ENCODE results near the gene AIG1.
A peak's percentile ranks its signal among the peaks of the same experiment; 100 is the strongest.

Gene AIG1

GRCh38 chr6:143054329-143054728 lies 6.4 kb upstream of the AIG1 start:
- no peak overlapping the region for H3K4me3 ChIP-seq (ENCODE audit: low read depth, low read length)
- in situ Hi-C loops (cut with HindIII; ENCODE audit: low sequenced_read_pairs): no loop called here
- no peak for DNase-seq (ENCODE audit: low read depth, low spot score)
- no peak for TF ChIP-seq CTCF (IDR thresholded peaks at IDR 0.05; ENCODE audit: low read depth, low read length)

- in situ Hi-C loops (cut with HindIII; ENCODE audit: low sequenced_read_pairs): no loop called here
- no peak for DNase-seq (ENCODE audit: low read depth, low spot score)
- no peak overlapping the region for H3K4me3 ChIP-seq (ENCODE audit: low read depth, low read length)
- no peak for TF ChIP-seq CTCF (IDR thresholded peaks at IDR 0.05; ENCODE audit: low read depth, low read length)
Observed at GRCh38 chr6:143055213-143055612, 5.5 kb upstream of the AIG1 start.

GRCh38 chr6:143055891-143056290 lies 4.8 kb upstream of the AIG1 start:
- DNase-seq (ENCODE audit: low read depth, low spot score): no peak
- TF ChIP-seq CTCF (IDR thresholded peaks at IDR 0.05; ENCODE audit: low read depth, low read length): no peak
- no peak overlapping the region for H3K4me3 ChIP-seq (ENCODE audit: low read depth, low read length)
- in situ Hi-C loops (cut with HindIII; ENCODE audit: low sequenced_read_pairs): no loop called here

GRCh38 chr6:143058987-143059386 lies 1.7 kb upstream of the AIG1 start:
- in situ Hi-C loops (cut with HindIII; ENCODE audit: low sequenced_read_pairs): no loop called here
- no peak overlapping the region for H3K4me3 ChIP-seq (ENCODE audit: low read depth, low read length)
- DNase-seq (ENCODE audit: low read depth, low spot score): no peak
- no peak for TF ChIP-seq CTCF (IDR thresholded peaks at IDR 0.05; ENCODE audit: low read depth, low read length)

- peak; percentile 92 for DNase-seq (ENCODE audit: low read depth, low spot score)
- peak overlapping the region; percentile 51 for H3K4me3 ChIP-seq (ENCODE audit: low read depth, low read length)
- in situ Hi-C loops (cut with HindIII; ENCODE audit: low sequenced_read_pairs): no loop called here
- no peak for TF ChIP-seq CTCF (IDR thresholded peaks at IDR 0.05; ENCODE audit: low read depth, low read length)
Observed at GRCh38 chr6:143059663-143060353, 881 bp upstream of the AIG1 start.

- TF ChIP-seq CTCF (IDR thresholded peaks at IDR 0.05; ENCODE audit: low read depth, low read length): peak; percentile 5
- H3K4me3 ChIP-seq (ENCODE audit: low read depth, low read length): peak overlapping the region; percentile 51
- in situ Hi-C loops (cut with HindIII; ENCODE audit: low sequenced_read_pairs): no loop called here
- peak; percentile 90 for DNase-seq (ENCODE audit: low read depth, low spot score)
Observed at GRCh38 chr6:143060354-143060805, 309 bp upstream of the AIG1 start.
